BE2C (cell line): ENCODE results near the gene HOXD4.

ENCODE experiments used
- DNase-seq: peaks from one replicate; pipeline ENCODE4 v3.0.0-alpha.2; 2020
- H3K27me3 ChIP-seq: fragments of 250-450 bp; sonication (Bioruptor Pico); 2 replicates; pipeline ENCODE4 v1.5.1; 2020; ENCODE audit warnings: mild to moderate bottlenecking
- H3K36me3 ChIP-seq: fragments of 250-450 bp; sonication (Bioruptor Pico); 2 replicates; pipeline ENCODE4 v1.5.1; 2020; ENCODE audit warnings: mild to moderate bottlenecking
- H3K4me1 ChIP-seq: fragments of 250-450 bp; sonication (Bioruptor Pico); 2 replicates; pipeline ENCODE4 v1.5.1; 2020
- H3K4me3 ChIP-seq: 2 replicates; pipeline ENCODE4 v1.5.1; 2011; ENCODE audit warnings: low read depth, low read length
- H3K9me3 ChIP-seq: fragments of 250-450 bp; sonication (Bioruptor Pico); 2 replicates; pipeline ENCODE4 v1.5.1; 2020
- TF ChIP-seq, protein P1 (sequence below): IDR thresholded peaks from 2 replicates; pipeline ENCODE4 v1.5.1; 2012; ENCODE audit warnings: mild to moderate bottlenecking, low read depth, low read length

The HOXD4 gene

DNA sequence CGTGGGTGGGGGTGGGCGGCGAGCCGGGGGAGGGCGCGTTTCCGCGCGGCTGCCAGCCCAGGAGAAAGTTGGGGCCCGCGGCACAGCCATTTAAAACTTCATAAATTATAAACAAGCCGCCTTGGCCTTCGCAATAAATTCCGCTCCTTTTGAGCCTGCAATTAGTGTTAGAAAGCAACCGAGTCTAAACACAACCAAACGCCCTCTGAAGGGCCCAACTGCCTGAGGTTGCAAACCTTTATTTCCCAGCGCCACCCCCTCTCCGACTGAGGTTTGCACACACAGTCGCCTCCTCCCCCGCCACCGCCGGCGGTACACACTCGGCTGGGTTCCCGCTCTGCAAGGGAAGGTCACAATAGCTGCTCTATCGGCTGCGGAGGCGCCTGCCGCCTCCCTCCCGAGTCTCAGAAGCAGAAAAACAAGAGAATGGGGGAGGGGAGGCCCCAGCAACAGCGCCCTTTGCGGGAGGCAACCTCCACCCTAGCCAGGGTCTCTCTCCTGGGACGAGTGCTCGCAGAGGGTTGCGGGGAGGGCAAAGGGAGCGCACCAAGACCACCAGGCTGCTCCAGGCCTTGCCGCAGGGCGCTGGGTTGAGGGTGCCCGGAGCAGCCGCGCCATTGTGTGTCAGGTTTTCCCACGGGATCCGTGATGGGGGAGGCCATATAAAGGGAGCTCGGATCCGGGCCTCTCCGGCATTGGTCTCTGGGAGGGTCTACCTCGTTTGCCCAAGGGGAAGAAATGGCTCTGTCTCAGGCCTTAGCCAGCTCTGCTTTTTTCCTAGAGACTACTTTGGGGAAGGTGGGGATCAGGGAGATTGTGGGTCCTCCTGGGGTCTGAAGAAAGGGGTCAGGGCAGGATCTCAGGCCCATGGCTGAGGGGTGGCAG is 23.7 kb downstream of the HOXD4 start:
- TF ChIP-seq, protein P1, sequence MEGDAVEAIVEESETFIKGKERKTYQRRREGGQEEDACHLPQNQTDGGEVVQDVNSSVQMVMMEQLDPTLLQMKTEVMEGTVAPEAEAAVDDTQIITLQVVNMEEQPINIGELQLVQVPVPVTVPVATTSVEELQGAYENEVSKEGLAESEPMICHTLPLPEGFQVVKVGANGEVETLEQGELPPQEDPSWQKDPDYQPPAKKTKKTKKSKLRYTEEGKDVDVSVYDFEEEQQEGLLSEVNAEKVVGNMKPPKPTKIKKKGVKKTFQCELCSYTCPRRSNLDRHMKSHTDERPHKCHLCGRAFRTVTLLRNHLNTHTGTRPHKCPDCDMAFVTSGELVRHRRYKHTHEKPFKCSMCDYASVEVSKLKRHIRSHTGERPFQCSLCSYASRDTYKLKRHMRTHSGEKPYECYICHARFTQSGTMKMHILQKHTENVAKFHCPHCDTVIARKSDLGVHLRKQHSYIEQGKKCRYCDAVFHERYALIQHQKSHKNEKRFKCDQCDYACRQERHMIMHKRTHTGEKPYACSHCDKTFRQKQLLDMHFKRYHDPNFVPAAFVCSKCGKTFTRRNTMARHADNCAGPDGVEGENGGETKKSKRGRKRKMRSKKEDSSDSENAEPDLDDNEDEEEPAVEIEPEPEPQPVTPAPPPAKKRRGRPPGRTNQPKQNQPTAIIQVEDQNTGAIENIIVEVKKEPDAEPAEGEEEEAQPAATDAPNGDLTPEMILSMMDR, result no peak
- peaks cover 11% of the 10 kb centered on the region for H3K4me1 ChIP-seq
- no peaks in the 10 kb centered on the region for H3K9me3 ChIP-seq
- peak overlapping the region; percentile 57 for H3K4me3 ChIP-seq
- DNase-seq, result peak; percentile 73
- H3K36me3 ChIP-seq, result peaks cover 5% of the 10 kb centered on the region
- no peaks in the 10 kb centered on the region for H3K27me3 ChIP-seq

DNA sequence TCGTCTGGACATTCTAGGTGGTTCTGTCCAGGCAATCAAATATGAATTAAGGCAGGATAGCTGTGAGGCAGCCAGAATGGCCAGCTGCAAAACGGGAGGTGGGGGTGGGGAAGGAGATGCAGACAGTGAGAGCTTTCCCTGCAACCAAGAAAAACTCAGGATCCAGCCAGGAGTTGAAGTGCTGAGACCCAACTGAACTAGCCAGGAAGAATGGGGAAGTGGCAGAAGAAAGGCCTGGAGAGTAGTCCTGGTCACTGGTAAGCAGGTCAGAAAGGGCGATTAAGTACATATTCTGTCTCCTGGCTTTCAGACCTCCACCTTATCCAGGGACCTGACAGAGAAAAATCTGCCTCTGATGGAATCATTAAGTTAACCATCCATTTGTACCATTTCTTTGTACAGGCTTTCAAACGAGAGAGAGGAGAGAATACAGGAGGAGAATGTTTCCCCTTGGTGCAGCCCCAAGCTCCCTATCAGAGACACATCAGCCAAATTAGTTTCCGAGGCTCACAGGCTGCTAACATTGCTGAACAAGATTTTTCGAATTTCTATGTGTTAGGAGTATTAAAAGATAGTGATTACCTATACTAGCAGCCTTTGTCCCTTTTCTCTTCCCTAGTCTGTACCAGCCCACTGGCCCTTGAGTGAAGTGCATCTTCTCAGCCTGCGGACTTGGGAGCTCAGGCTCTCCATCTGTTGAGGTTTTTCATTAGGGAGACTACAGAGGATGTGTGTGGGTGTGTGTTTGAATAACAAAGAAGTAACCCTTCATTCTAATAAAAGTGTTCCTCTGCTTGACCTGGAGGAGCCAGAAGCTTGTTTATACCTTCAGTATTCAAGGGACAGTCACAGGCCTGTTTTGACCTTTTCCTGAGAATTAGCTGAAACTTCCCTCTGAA is 24.6 kb downstream of the HOXD4 start:
- Histone ChIP-seq H3K36me3 (peaks cover 5% of the 10 kb centered on the region), H3K4me1 (peaks cover 11% of the 10 kb centered on the region), H3K27me3 (no peaks in the 10 kb centered on the region), H3K4me3 (peak overlapping the region; percentile 57; the same call in 1 of the 2 replicates), H3K9me3 (no peaks in the 10 kb centered on the region)
- TF ChIP-seq, protein P1, result no peak
- DNase-seq, result no peak

DNA sequence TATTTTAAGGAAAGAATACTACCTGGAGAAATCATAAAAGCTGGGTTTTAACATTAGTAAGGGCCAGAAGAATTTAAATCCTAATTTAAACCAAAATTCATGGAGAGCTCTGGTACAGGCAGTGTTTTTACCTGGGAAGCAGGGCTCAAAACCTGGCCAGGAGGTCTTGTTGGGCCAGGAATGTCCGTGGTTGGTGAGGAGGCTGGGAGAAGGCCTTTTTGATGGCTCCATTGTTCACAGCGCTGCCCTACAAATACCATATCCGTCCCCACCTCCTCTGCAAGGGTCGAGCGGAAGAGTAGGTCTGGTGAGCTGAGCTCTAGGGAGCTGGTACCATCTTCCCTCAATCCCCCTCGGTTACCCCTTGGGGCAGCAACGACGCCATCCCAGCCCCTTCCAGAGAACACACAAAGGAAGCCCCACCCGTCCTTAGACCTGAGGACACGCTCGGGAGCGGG is 26.3 kb downstream of the HOXD4 start:
- TF ChIP-seq, protein P1, result no peak
- DNase-seq, result no peak
- Histone ChIP-seq H3K4me3 (no peak overlapping the region), H3K9me3 (no peaks in the 10 kb centered on the region), H3K27me3 (no peaks in the 10 kb centered on the region), H3K36me3 (no peaks in the 10 kb centered on the region; the same call in 1 of the 2 replicates), H3K4me1 (peaks cover 11% of the 10 kb centered on the region)

DNA sequence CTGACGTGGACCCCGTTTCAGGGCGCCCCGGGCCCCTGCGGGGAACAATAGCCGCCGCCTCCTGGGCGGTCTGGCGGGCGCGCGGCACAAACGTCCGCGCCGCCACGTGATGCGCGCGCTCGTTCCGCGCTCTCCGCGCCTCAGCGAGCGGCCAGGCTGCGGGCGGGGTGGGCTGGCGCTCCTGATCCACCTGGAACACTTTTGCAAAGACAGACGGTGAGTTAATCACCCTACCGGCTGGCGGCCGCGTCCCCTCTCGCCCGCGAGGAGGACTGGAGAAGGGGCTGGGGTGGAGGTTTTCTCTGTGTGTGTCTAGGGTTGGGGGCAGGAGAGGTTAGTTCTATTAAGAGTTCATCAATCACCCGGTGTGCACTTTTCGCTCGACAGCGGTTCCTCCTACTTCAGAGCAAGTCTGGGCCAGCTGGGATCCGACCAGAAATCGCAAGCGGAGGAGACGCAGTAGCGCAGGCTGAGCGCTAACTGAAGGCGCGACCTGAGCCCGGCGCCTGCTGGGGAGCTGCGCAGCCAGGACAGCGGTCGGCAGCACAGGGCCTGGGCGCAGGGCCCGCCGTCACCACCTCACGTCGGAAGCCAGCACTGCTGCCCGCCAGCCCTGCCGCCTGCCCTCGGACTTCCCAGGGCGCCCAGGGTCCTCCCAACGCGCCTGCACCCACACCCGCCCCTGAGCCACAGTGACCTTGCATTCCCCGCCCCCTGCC is 26.8 kb downstream of the HOXD4 start:
- Histone ChIP-seq H3K27me3 (no peaks in the 10 kb centered on the region), H3K9me3 (no peaks in the 10 kb centered on the region), H3K4me1 (peaks cover 11% of the 10 kb centered on the region), H3K36me3 (no peaks in the 10 kb centered on the region), H3K4me3 (no peak overlapping the region)
- TF ChIP-seq, protein P1, result no peak
- DNase-seq, result no peak

DNA sequence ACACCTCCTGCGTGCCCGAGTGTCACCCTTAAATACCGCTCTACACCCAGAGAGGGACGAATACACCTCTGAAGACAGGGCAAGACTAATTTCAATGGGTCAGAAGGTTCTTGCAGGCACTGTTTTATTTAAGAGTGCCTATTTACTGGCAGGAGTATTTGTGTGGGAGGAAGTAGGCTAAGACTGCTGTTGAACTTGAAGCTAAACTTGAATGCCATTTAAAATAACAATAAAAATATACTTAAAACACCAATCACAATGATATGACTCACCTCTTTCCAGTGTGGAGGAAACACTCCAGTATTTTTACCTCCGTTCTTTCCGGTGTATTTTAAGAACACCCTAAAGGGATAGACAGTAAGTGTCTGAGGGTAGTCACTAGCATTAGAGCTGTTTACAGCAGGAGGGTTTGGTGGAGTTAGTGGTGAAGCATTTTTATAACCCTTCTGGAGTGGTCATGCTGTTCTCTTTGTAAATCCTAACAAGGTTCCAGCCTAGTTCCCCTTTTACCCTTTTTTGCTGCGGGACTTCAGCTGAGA is 27.5 kb downstream of the HOXD4 start:
- Histone ChIP-seq H3K27me3 (no peaks in the 10 kb centered on the region), H3K4me3 (no peak overlapping the region), H3K36me3 (no peaks in the 10 kb centered on the region), H3K9me3 (no peaks in the 10 kb centered on the region), H3K4me1 (peaks cover 11% of the 10 kb centered on the region)
- DNase-seq, result no peak
- TF ChIP-seq, protein P1, result no peak
